ENCODE measurements around the gene MRPL20. TPM values are rescaled to one million over a fixed set of nuclear protein-coding genes. Genes with fewer than 3 reads are reported as not detected.
A peak's percentile ranks its signal among the peaks of the same experiment; 100 is the strongest.

Gene MRPL20
- total and polyA plus RNA-seq, 9 of the 15 experiments (the other 6 are each of a cell fraction or from before 2014, with no cell fraction given), result 180 to 671 (median 229) TPM

- TF ChIP-seq SNRNP70 (optimal IDR thresholded peaks at IDR 0.05; ENCODE audit: low read depth, low read length) (no peak), ZBTB11 (CRISPR knock-in tag; IDR thresholded peaks at IDR 0.05) (no peak), SNIP1 (IDR thresholded peaks at IDR 0.05; ENCODE audit: low read depth) (no peak), BMI1 (IDR thresholded peaks at IDR 0.05; ENCODE audit: low read length) (peak; percentile 82), ZNF23 (CRISPR knock-in tag; IDR thresholded peaks at IDR 0.05) (no peak), IRF2 (CRISPR knock-in tag; IDR thresholded peaks at IDR 0.05) (no peak), CC2D1A (IDR thresholded peaks at IDR 0.05) (no peak), SMAD4 (CRISPR knock-in tag; conservative IDR thresholded peaks at IDR 0.05) (peak; percentile 88), GTF2E2 (tag; IDR thresholded peaks at IDR 0.05) (no peak), PATZ1 (CRISPR knock-in tag; IDR thresholded peaks at IDR 0.05; ENCODE audit: borderline replicate concordance) (no peak), ETV1 (tag; conservative IDR thresholded peaks at IDR 0.05; ENCODE audit: low read depth) (peak; percentile 60; the same call in 1 of the 2 replicates), TRIM28 (IDR thresholded peaks at IDR 0.05) (no peak), ZZZ3 (IDR thresholded peaks at IDR 0.05) (no peak), POLR2B (IDR thresholded peaks at IDR 0.05; ENCODE audit: low read depth, partially characterized antibody) (no peak), SMARCA4 (IDR thresholded peaks at IDR 0.05) (no peak), HDAC3 (IDR thresholded peaks at IDR 0.05; ENCODE audit: borderline replicate concordance, partially characterized antibody) (no peak), ZNF280A (IDR thresholded peaks at IDR 0.05; ENCODE audit: low read depth, partially characterized antibody) (no peak), CBFA2T2 (conservative IDR thresholded peaks at IDR 0.05) (no peak)
- TF ChIP-seq, protein P1, sequence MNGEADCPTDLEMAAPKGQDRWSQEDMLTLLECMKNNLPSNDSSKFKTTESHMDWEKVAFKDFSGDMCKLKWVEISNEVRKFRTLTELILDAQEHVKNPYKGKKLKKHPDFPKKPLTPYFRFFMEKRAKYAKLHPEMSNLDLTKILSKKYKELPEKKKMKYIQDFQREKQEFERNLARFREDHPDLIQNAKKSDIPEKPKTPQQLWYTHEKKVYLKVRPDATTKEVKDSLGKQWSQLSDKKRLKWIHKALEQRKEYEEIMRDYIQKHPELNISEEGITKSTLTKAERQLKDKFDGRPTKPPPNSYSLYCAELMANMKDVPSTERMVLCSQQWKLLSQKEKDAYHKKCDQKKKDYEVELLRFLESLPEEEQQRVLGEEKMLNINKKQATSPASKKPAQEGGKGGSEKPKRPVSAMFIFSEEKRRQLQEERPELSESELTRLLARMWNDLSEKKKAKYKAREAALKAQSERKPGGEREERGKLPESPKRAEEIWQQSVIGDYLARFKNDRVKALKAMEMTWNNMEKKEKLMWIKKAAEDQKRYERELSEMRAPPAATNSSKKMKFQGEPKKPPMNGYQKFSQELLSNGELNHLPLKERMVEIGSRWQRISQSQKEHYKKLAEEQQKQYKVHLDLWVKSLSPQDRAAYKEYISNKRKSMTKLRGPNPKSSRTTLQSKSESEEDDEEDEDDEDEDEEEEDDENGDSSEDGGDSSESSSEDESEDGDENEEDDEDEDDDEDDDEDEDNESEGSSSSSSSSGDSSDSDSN (IDR thresholded peaks at IDR 0.05; ENCODE audit: borderline replicate concordance in 1 of 2, low read depth in 2 of 2, low read length in 2 of 2), result no peak
Measured at GRCh38 chr1:1422465-1423244, 15.6 kb upstream of the MRPL20 start (continued).
